ENCODE results near the gene CAPN10. TPM values are rescaled to one million over a fixed set of nuclear protein-coding genes. Genes with fewer than 3 reads are reported as not detected.

The CAPN10 gene
- total RNA-seq, 1 experiment from 2014 or later, result 23.8 TPM

GRCh38 chr2:240637116-240637900 lies 50.8 kb downstream of the CAPN10 start:
- DNase-seq (ENCODE audit: low read depth), result no peak

GRCh38 chr2:240637901-240638345 lies 51.4 kb downstream of the CAPN10 start:
- no peak for DNase-seq (ENCODE audit: low read depth)

GRCh38 chr2:240638512-240639160 lies 52.1 kb downstream of the CAPN10 start:
- no peak for DNase-seq (ENCODE audit: low read depth)

GRCh38 chr2:240639566-240639965 lies 53.0 kb downstream of the CAPN10 start:
- DNase-seq (ENCODE audit: low read depth), result no peak

GRCh38 chr2:240640939-240641338 lies 54.4 kb downstream of the CAPN10 start:
- DNase-seq (ENCODE audit: low read depth), result no peak

GRCh38 chr2:240642061-240642805 lies 55.7 kb downstream of the CAPN10 start:
- DNase-seq (ENCODE audit: low read depth), result no peak

GRCh38 chr2:240642806-240643092 lies 56.2 kb downstream of the CAPN10 start:
- DNase-seq (ENCODE audit: low read depth), result no peak

- no peak for DNase-seq (ENCODE audit: low read depth)
Observed at GRCh38 chr2:240643093-240643810, 56.7 kb downstream of the CAPN10 start.

GRCh38 chr2:240643811-240644150 lies 57.2 kb downstream of the CAPN10 start:
- DNase-seq (ENCODE audit: low read depth), result no peak

- DNase-seq (ENCODE audit: low read depth), result no peak
Observed at GRCh38 chr2:240644171-240644651, 57.7 kb downstream of the CAPN10 start.

- DNase-seq (ENCODE audit: low read depth), result no peak
Observed at GRCh38 chr2:240644859-240645301, 58.3 kb downstream of the CAPN10 start.

GRCh38 chr2:240645346-240645745 lies 58.8 kb downstream of the CAPN10 start:
- no peak for DNase-seq (ENCODE audit: low read depth)

GRCh38 chr2:240645801-240646175 lies 59.3 kb downstream of the CAPN10 start:
- no peak for DNase-seq (ENCODE audit: low read depth)

- DNase-seq (ENCODE audit: low read depth), result no peak
Observed at GRCh38 chr2:240646176-240646899, 59.8 kb downstream of the CAPN10 start.

- no peak for DNase-seq (ENCODE audit: low read depth)
Observed at GRCh38 chr2:240646900-240647502, 60.5 kb downstream of the CAPN10 start.

GRCh38 chr2:240647503-240648154 lies 61.1 kb downstream of the CAPN10 start:
- DNase-seq (ENCODE audit: low read depth), result no peak

GRCh38 chr2:240648155-240648649 lies 61.7 kb downstream of the CAPN10 start:
- no peak for DNase-seq (ENCODE audit: low read depth)

Measured in Daoy (cell line).